Measurements from ENCODE around the gene RFX4. TPM values are rescaled to one million over a fixed set of nuclear protein-coding genes. Genes with fewer than 3 reads are reported as not detected.

Gene RFX4
- polyA plus RNA-seq, 12 donors: 0.07 to 0.57 (median 0.25) TPM; not detected in 4

GRCh38 chr12:106764220-106764619 lies 181.4 kb downstream of the RFX4 start:
- DNase-seq: no peak

GRCh38 chr12:106764738-106765137 lies 181.9 kb downstream of the RFX4 start:
- no peak for DNase-seq

- no peak for DNase-seq
Observed at GRCh38 chr12:106766393-106766826, 183.6 kb downstream of the RFX4 start.

GRCh38 chr12:106767206-106767605 lies 184.4 kb downstream of the RFX4 start:
- no peak for DNase-seq

- DNase-seq: no peak
Observed at GRCh38 chr12:106767954-106768822, 185.4 kb downstream of the RFX4 start.

- DNase-seq: no peak
Observed at GRCh38 chr12:106769078-106769477, 186.3 kb downstream of the RFX4 start.

- no peak for DNase-seq
Observed at GRCh38 chr12:106769546-106769945, 186.7 kb downstream of the RFX4 start.

- no peak for DNase-seq
Observed at GRCh38 chr12:106771425-106771824, 188.6 kb downstream of the RFX4 start.

GRCh38 chr12:106773286-106774004 lies 190.6 kb downstream of the RFX4 start:
- no peak for DNase-seq

- DNase-seq: peak; percentile 99
Observed at GRCh38 chr12:106774005-106774807, 191.4 kb downstream of the RFX4 start, which contains the start of gene RIC8B. RIC8B (plus strand) TSS chr12:106774682; CDS start chr12:106774746, 64 bp downstream.

GRCh38 chr12:106774808-106775524 lies 192.2 kb downstream of the RFX4 start:
- DNase-seq: no peak

GRCh38 chr12:106776897-106777296 lies 194.1 kb downstream of the RFX4 start:
- DNase-seq: no peak

- DNase-seq: no peak
Observed at GRCh38 chr12:106780010-106780631, 197.3 kb downstream of the RFX4 start.

- no peak for DNase-seq
Observed at GRCh38 chr12:106782619-106783018, 199.8 kb downstream of the RFX4 start.

- DNase-seq: no peak
Observed at GRCh38 chr12:106783515-106783914, 200.7 kb downstream of the RFX4 start.

GRCh38 chr12:106790020-106790419 lies 207.2 kb downstream of the RFX4 start:
- DNase-seq: no peak

GRCh38 chr12:106791531-106791930 lies 208.7 kb downstream of the RFX4 start:
- no peak for DNase-seq

- no peak for DNase-seq
Observed at GRCh38 chr12:106794369-106794768, 211.6 kb downstream of the RFX4 start.

GRCh38 chr12:106801167-106801708 lies 218.4 kb downstream of the RFX4 start:
- DNase-seq: no peak

GRCh38 chr12:106801830-106802533 lies 219.2 kb downstream of the RFX4 start:
- DNase-seq: no peak

Measured in muscle of arm (tissue), 12 donors.